ENCODE data around the gene SPSB4.
A peak's percentile ranks its signal among the peaks of the same experiment; 100 is the strongest.

SPSB4 gene

GRCh38 chr3:141072950-141073349 is 21.8 kb downstream of the SPSB4 start:
- H2BK120ac ChIP-seq (ENCODE audit: low read depth, low read length) = no peak overlapping the region
- no peak overlapping the region for H4K91ac ChIP-seq (ENCODE audit: low read depth, low read length, poor library complexity)
- H2BK5ac ChIP-seq (ENCODE audit: low read length) = no peak overlapping the region
- H2BK15ac ChIP-seq (ENCODE audit: low read length) = no peak overlapping the region
- no peak overlapping the region for H3K9ac ChIP-seq (ENCODE audit: low read depth, low read length, poor library complexity)
- H3K4ac ChIP-seq (ENCODE audit: low read length) = no peak overlapping the region
- H3K27me3 ChIP-seq (ENCODE audit: control insufficient read depth in 3 of 3, insufficient read depth in 3 of 3, low read depth in 1 of 3, low read length in 3 of 3) = no peaks in the 10 kb centered on the region
- H3K27ac ChIP-seq (replicated peaks; ENCODE audit: low read length) = no peak overlapping the region
- peaks cover 0 to 79% of the 10 kb centered on the region in 2 donors for H3K36me3 ChIP-seq (replicated peaks in 1 of 2; ENCODE audit: control insufficient read depth in 2 of 2, insufficient read depth in 2 of 2, low read length in 2 of 2)
- H3K4me3 ChIP-seq (ENCODE audit: low read length in 2 of 2) = no peak overlapping the region
- no peak overlapping the region for H2AFZ ChIP-seq (ENCODE audit: low read length)
- H3K14ac ChIP-seq (ENCODE audit: low read length) = no peak overlapping the region
- peaks cover 2% of the 10 kb centered on the region for H3K79me1 ChIP-seq (ENCODE audit: low read depth, low read length)
- H2BK12ac ChIP-seq (ENCODE audit: low read length) = no peak overlapping the region
- H2AK5ac ChIP-seq (ENCODE audit: low read depth, low read length) = no peak overlapping the region
- H3K23ac ChIP-seq (ENCODE audit: low read depth, low read length, poor library complexity) = no peak overlapping the region
- H3K18ac ChIP-seq (ENCODE audit: low read length) = no peak overlapping the region
- H3K4me1 ChIP-seq (ENCODE audit: control insufficient read depth in 2 of 2, insufficient read depth in 1 of 2, low read depth in 1 of 2, low read length in 2 of 2) = peaks cover 53 to 82% of the 10 kb centered on the region in 2 donors
- DNase-seq (ENCODE audit: low spot score) = no peak
- H3K4me2 ChIP-seq (ENCODE audit: insufficient read depth, low read length, poor library complexity, severe bottlenecking) = no peak overlapping the region
- WGBS, 2 donors (ENCODE audit: extremely low coverage in 2 of 2, insufficient read length in 2 of 2, insufficient replicate concordance in 1 of 2) = no CpG with 5 or more reads among the region's 5 CpGs
- H3K9me3 ChIP-seq (replicated peaks in 1 of 2; ENCODE audit: control insufficient read depth in 2 of 2, insufficient read depth in 1 of 2, low read depth in 1 of 2, low read length in 2 of 2) = no peaks in the 10 kb centered on the region
- H4K8ac ChIP-seq (ENCODE audit: low read depth, low read length) = no peak overlapping the region

GRCh38 chr3:141073580-141073979 is 22.4 kb downstream of the SPSB4 start:
- H2AFZ ChIP-seq (ENCODE audit: low read length) = no peak overlapping the region
- no peak overlapping the region for H3K4me2 ChIP-seq (ENCODE audit: insufficient read depth, low read length, poor library complexity, severe bottlenecking)
- H2BK5ac ChIP-seq (ENCODE audit: low read length) = no peak overlapping the region
- H3K79me1 ChIP-seq (ENCODE audit: low read depth, low read length) = peaks cover 2% of the 10 kb centered on the region
- H2BK15ac ChIP-seq (ENCODE audit: low read length) = no peak overlapping the region
- H3K18ac ChIP-seq (ENCODE audit: low read length) = no peak overlapping the region
- no peak overlapping the region for H3K4me3 ChIP-seq (ENCODE audit: low read length in 2 of 2)
- H2BK120ac ChIP-seq (ENCODE audit: low read depth, low read length) = no peak overlapping the region
- no peak overlapping the region for H3K9ac ChIP-seq (ENCODE audit: low read depth, low read length, poor library complexity)
- peaks cover 0 to 79% of the 10 kb centered on the region in 2 donors for H3K36me3 ChIP-seq (replicated peaks in 1 of 2; ENCODE audit: control insufficient read depth in 2 of 2, insufficient read depth in 2 of 2, low read length in 2 of 2)
- no peaks in the 10 kb centered on the region for H3K27me3 ChIP-seq (ENCODE audit: control insufficient read depth in 3 of 3, insufficient read depth in 3 of 3, low read depth in 1 of 3, low read length in 3 of 3)
- H3K27ac ChIP-seq (replicated peaks; ENCODE audit: low read length) = peak overlapping the region; percentile 2
- no peak overlapping the region for H3K4ac ChIP-seq (ENCODE audit: low read length)
- H4K91ac ChIP-seq (ENCODE audit: low read depth, low read length, poor library complexity) = no peak overlapping the region
- H3K9me3 ChIP-seq (replicated peaks in 1 of 2; ENCODE audit: control insufficient read depth in 2 of 2, insufficient read depth in 1 of 2, low read depth in 1 of 2, low read length in 2 of 2) = no peaks in the 10 kb centered on the region
- no peak overlapping the region for H2AK5ac ChIP-seq (ENCODE audit: low read depth, low read length)
- H2BK12ac ChIP-seq (ENCODE audit: low read length) = no peak overlapping the region
- peaks cover 59 to 87% of the 10 kb centered on the region in 2 donors for H3K4me1 ChIP-seq (ENCODE audit: control insufficient read depth in 2 of 2, insufficient read depth in 1 of 2, low read depth in 1 of 2, low read length in 2 of 2)
- H4K8ac ChIP-seq (ENCODE audit: low read depth, low read length) = no peak overlapping the region
- no CpG with 5 or more reads among the region's 2 CpGs for WGBS, 2 donors (ENCODE audit: extremely low coverage in 2 of 2, insufficient read length in 2 of 2, insufficient replicate concordance in 1 of 2)
- H3K23ac ChIP-seq (ENCODE audit: low read depth, low read length, poor library complexity) = no peak overlapping the region
- DNase-seq (ENCODE audit: low spot score) = no peak
- H3K14ac ChIP-seq (ENCODE audit: low read length) = no peak overlapping the region

- WGBS, 2 donors (ENCODE audit: extremely low coverage in 2 of 2, insufficient read length in 2 of 2, insufficient replicate concordance in 1 of 2) = no CpG with 5 or more reads among the region's 9 CpGs
- Histone ChIP-seq H3K4ac (ENCODE audit: low read length) (no peak overlapping the region), H3K36me3 (replicated peaks in 1 of 2; ENCODE audit: control insufficient read depth in 2 of 2, insufficient read depth in 2 of 2, low read length in 2 of 2) (peaks cover 0 to 76% of the 10 kb centered on the region in 2 donors), H3K27ac (replicated peaks; ENCODE audit: low read length) (peak overlapping the region; percentile 25), H3K9me3 (replicated peaks in 1 of 2; ENCODE audit: control insufficient read depth in 2 of 2, insufficient read depth in 1 of 2, low read depth in 1 of 2, low read length in 2 of 2) (no peaks in the 10 kb centered on the region), H3K9ac (ENCODE audit: low read depth, low read length, poor library complexity) (no peak overlapping the region), H3K4me1 (ENCODE audit: control insufficient read depth in 2 of 2, insufficient read depth in 1 of 2, low read depth in 1 of 2, low read length in 2 of 2) (peaks cover 63 to 85% of the 10 kb centered on the region in 2 donors), H3K14ac (ENCODE audit: low read length) (no peak overlapping the region), H2BK120ac (ENCODE audit: low read depth, low read length) (no peak overlapping the region), H3K27me3 (ENCODE audit: control insufficient read depth in 3 of 3, insufficient read depth in 3 of 3, low read depth in 1 of 3, low read length in 3 of 3) (no peaks in the 10 kb centered on the region), H4K91ac (ENCODE audit: low read depth, low read length, poor library complexity) (no peak overlapping the region), H3K23ac (ENCODE audit: low read depth, low read length, poor library complexity) (no peak overlapping the region), H3K79me1 (ENCODE audit: low read depth, low read length) (peaks cover 2% of the 10 kb centered on the region), H2BK12ac (ENCODE audit: low read length) (no peak overlapping the region), H3K4me2 (ENCODE audit: insufficient read depth, low read length, poor library complexity, severe bottlenecking) (no peak overlapping the region), H4K8ac (ENCODE audit: low read depth, low read length) (no peak overlapping the region), H3K4me3 (ENCODE audit: low read length in 2 of 2) (no peak overlapping the region), H2AFZ (ENCODE audit: low read length) (no peak overlapping the region), H2BK5ac (ENCODE audit: low read length) (no peak overlapping the region), H3K18ac (ENCODE audit: low read length) (peak overlapping the region; percentile 68), H2AK5ac (ENCODE audit: low read depth, low read length) (no peak overlapping the region), H2BK15ac (ENCODE audit: low read length) (no peak overlapping the region)
- no peak for DNase-seq (ENCODE audit: low spot score)
These were observed 23.4 kb downstream of the SPSB4 start for GRCh38 chr3:141074529-141074928.

GRCh38 chr3:141076036-141076773 is 25.1 kb downstream of the SPSB4 start:
- H3K36me3 ChIP-seq (replicated peaks in 1 of 2; ENCODE audit: control insufficient read depth in 2 of 2, insufficient read depth in 2 of 2, low read length in 2 of 2) = peaks cover 0 to 76% of the 10 kb centered on the region in 2 donors
- H2BK120ac ChIP-seq (ENCODE audit: low read depth, low read length) = no peak overlapping the region
- H3K9ac ChIP-seq (ENCODE audit: low read depth, low read length, poor library complexity) = no peak overlapping the region
- no peak overlapping the region for H2AFZ ChIP-seq (ENCODE audit: low read length)
- H3K27ac ChIP-seq (replicated peaks; ENCODE audit: low read length) = peak overlapping the region; percentile 58
- peaks cover 72 to 83% of the 10 kb centered on the region in 2 donors for H3K4me1 ChIP-seq (ENCODE audit: control insufficient read depth in 2 of 2, insufficient read depth in 1 of 2, low read depth in 1 of 2, low read length in 2 of 2)
- no peaks in the 10 kb centered on the region for H3K9me3 ChIP-seq (replicated peaks in 1 of 2; ENCODE audit: control insufficient read depth in 2 of 2, insufficient read depth in 1 of 2, low read depth in 1 of 2, low read length in 2 of 2)
- no peak overlapping the region for H3K4ac ChIP-seq (ENCODE audit: low read length)
- DNase-seq (ENCODE audit: low spot score) = peak; percentile 75
- no peak overlapping the region for H4K8ac ChIP-seq (ENCODE audit: low read depth, low read length)
- no CpG with 5 or more reads among the region's 12 CpGs for WGBS, 2 donors (ENCODE audit: extremely low coverage in 2 of 2, insufficient read length in 2 of 2, insufficient replicate concordance in 1 of 2)
- no peak overlapping the region for H3K4me3 ChIP-seq (ENCODE audit: low read length in 2 of 2)
- peak overlapping the region; percentile 71 for H3K18ac ChIP-seq (ENCODE audit: low read length)
- peak overlapping the region; percentile 44 for H3K4me2 ChIP-seq (ENCODE audit: insufficient read depth, low read length, poor library complexity, severe bottlenecking)
- H2BK5ac ChIP-seq (ENCODE audit: low read length) = no peak overlapping the region
- H3K14ac ChIP-seq (ENCODE audit: low read length) = no peak overlapping the region
- no peak overlapping the region for H4K91ac ChIP-seq (ENCODE audit: low read depth, low read length, poor library complexity)
- no peak overlapping the region for H3K23ac ChIP-seq (ENCODE audit: low read depth, low read length, poor library complexity)
- peak overlapping the region; percentile 51 for H2AK5ac ChIP-seq (ENCODE audit: low read depth, low read length)
- H2BK15ac ChIP-seq (ENCODE audit: low read length) = no peak overlapping the region
- H3K27me3 ChIP-seq (ENCODE audit: control insufficient read depth in 3 of 3, insufficient read depth in 3 of 3, low read depth in 1 of 3, low read length in 3 of 3) = no peaks in the 10 kb centered on the region
- H3K79me1 ChIP-seq (ENCODE audit: low read depth, low read length) = peaks cover 2% of the 10 kb centered on the region
- H2BK12ac ChIP-seq (ENCODE audit: low read length) = no peak overlapping the region

Measured in neuronal stem cell (in vitro differentiated cells).